GM18505 (cell line): ENCODE data around the gene SNX9.

ENCODE experiments used
- ATAC-seq: cut with Tn5 transposase; IDR thresholded peaks from one replicate; pipeline ENCODE4 v1.9.1; 2021; ENCODE audit not compliant: unreplicated experiment
- POLR2A ChIP-seq: IDR thresholded peaks from 4 replicates; pipeline ENCODE4 v1.6.1; 2011; ENCODE audit warnings: borderline replicate concordance; ENCODE audit not compliant: insufficient read depth, insufficient read length; ENCODE audit errors: extremely low read depth

SNX9 gene

DNA sequence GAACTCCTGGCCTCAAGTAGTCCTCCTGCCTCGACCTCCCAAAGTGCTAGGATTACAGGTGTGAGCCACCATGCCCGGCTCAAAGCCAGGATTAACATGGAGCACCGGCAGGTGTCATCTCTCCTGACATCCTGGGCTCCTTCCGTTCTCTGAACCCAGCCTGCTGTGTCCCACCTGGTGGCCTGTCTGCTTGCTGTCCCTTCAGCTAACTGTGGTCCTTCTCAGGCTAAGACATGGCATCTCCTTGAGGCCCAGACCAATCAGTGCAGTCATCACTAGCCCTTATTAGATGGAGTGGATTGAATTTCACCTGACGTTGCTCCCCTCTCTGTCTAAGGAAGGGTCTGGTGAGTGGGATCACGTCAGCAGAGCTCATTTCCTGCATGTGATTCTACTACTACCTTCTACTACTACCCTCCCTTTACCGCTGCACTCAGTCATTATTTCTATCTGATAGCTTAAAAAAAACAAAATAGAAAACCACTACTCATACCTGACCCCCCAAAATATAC is 130.6 kb downstream of the SNX9 start:
- TF ChIP-seq POLR2A: no peak
- ATAC-seq: no peak

DNA sequence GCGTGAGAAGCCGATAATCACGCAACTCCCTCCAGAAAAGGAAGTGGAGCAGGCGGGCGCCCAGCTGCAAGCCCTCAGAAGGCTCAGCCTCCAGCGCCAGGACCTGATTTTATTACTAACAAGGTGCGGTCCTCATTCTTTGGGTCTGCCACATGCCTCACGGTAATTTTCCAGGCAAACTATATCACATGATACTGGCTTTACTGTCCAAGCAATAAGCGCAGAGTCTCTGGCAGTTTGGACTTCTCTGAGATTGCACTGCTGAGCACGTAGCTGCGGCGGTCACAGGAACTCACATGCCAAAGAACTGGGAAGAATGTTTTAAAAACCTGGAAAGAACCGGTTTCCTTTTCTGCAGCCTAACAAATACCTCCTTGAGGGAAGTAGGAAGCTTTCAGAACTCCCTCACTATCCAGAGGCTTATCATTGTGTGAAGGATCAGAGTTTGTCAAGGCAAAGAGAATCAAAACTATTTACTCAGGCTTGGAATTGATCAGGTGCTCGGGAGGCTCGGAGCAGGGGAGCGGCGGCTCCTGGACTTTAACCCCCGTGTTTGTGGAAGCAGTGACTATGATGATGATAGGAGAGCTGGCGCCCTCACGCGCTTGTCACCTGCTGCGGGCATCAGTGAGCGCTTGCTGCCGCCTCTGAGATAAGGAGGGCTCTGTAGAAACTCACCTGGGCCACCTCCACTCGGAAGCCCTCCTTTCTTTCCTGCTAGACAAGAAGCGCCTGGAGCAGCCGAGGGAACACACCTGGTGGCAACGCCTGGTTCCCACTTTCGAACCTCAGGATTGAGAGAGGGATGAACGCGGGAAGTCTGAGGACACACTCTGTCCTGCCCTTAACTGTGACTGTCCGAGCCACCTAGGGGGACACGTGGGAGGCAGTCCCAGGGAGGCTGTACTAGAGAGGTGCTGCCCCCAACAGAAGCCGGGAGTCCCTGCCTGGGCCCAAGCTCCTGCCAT is 131.4 kb downstream of the SNX9 start:
- TF ChIP-seq POLR2A: no peak
- ATAC-seq: no peak

DNA sequence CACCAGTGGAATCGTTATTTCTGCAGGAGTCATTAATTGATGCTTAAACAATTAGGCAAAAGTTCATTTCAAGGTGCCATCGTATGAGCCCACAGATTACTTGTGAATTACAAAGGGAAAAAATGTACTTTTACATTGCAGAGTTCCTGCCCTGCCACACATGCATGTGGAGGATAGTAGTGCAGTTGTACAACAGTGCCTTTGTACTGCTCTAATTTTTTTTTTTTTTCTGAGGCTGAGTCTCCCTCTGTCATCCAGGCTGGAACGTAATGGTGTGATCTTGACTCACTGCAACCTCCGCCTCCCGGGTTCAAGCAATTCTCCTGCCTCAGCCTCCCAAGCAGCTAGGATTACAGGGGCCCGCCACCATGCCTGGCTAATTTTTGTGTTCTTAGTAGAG is 132.6 kb downstream of the SNX9 start:
- TF ChIP-seq POLR2A: no peak
- ATAC-seq: no peak

DNA sequence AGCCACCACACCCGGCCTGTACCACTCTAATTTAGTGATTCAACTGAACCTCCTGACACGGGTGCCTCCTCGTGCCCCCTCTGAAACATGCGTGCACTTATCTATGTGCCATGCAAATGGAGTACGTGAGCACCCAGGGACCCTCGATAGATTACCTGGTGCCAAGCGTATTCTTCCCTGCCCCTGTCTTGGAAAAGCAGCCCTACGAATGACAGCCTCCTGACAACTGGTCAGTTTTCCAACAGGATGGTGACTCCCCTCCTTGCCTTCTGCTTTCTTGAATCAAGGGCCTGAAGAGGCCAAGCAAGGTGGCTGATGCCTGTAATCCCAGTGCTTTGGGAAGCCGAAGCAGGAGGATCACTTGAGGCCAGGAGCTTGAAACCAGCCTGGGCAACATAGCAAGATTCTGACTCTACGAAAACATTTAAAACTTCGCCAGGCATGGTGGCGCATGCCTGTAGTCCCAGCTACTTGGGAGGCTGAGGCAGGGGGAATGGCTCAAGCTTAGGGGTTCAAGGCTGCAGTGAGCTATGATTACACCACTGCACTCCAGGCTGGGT is 133.2 kb downstream of the SNX9 start:
- TF ChIP-seq POLR2A: no peak
- no peak for ATAC-seq

DNA sequence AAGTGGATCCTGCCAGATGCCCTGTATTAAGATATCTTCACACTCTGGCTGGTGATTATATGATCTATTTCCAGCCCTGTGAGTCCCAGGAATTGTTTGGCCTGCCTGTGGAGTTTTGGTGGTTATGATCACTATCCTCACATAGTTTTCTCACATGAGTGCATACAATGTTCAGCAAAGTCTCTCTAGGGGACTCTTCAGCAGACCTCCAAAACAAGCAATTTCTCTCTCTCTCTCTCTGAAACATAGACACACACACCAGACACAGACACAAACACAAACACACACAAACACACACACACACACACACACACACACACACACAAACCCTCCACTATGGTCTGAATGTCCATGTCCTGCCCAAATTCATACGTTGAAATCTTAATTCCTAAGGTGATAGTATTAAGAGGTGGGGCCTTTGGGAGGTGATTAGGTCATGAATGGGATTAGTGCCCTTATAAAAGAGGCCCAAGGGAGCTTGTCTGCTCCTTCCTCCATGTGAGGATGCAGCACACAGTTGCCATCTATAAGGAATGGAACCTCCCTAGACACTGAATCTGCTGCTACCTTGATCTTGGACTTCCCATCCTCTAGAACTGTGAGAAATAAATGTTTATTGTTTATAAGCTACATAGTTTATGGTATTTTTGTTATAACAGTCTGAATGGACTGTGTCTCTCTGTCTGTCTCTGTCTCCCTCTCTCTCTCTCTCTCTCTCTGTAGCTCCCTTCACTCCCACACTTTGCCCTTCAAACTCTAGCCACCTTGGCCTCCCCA is 136.6 kb downstream of the SNX9 start:
- ATAC-seq: no peak
- no peak for TF ChIP-seq POLR2A

DNA sequence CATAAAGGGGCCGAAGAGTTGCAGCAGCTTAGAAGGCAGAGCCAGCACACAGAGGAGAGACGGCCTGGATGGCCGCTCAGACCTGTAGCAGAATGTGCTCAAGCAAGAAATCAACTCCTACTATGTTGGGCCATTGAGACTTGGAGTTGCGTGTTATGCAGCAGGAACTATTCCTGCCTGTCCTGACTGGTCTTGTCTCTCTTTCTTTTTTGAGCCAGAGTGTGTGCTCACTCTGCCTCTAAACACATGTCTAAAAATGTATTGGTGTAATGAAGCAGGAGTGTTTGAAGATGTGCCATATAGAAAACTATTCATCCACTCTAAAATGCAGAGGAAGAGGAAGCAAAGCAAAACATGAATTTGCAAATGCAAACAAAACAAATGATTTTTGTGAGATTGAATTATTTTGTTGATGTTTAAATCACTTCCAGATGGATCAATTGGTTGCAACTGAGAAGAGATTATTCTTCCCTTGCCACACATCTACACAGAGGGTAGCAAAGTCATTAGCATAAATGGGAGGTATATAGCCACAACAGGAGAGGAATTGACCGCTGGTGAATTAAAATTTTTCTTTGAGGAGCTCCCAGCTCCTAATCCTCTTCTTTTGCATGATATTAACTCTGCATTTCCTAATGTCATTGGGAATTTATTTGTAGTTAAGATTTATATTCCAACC is 138.2 kb downstream of the SNX9 start:
- TF ChIP-seq POLR2A: no peak
- no peak for ATAC-seq

DNA sequence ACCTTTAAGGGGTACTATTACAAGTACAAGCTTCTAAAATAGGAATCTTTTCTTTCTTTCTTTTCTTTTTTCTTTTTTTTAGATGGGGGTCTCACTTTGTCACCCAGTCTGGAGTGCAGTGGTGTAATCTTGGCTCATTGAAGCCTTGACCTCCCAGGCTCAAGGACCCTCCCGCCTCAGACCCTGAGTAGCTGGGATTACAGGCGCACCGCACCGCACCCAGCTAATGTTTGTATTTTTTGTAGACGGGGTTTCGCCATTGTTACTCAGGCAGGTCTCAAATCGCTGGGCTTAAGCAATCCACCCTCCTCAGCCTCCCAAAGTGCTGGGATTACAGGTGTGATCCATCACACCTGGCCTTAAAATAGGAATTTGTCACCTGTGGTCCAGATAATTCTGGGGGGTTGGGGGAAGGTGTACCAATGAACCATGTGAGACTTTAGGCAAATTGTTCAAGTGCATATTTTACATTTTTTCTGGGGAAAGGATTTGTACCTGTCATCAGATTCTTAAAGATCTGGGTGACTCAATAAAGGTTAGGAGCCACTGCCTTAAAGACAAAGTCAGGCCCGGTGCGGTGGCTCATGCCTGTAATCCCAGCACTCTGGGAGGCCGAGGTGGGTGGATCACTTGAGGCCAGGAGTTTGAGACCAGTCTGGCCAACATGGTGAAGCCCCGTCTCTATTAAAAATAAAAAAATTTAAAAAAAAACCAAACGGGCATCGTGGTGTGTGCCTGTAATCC is 139.0 kb downstream of the SNX9 start:
- TF ChIP-seq POLR2A: no peak
- ATAC-seq: no peak

- no peak for TF ChIP-seq POLR2A
- no peak for ATAC-seq
Observed at GRCh38 chr6:157962601-157963302, 139.7 kb downstream of the SNX9 start.

DNA sequence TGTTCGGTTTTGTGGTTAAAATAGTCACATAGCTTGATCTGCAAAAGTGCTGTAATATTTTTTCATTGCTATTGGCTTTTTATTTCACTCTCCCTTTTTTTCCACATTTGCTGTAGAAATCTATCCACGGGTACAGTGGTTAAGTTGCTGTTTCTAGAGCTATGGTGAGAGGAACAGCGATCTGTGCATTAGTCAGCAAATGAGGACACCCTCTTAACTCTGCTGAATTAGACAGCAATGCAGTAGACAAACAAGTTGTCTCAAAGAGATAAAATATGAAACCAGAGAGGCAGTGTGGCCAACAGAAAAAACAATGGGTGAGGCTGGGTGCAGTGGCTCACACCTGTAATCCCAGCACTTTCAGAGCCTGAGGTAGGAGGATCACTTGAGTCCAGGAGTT is 141.1 kb downstream of the SNX9 start:
- no peak for ATAC-seq
- no peak for TF ChIP-seq POLR2A

DNA sequence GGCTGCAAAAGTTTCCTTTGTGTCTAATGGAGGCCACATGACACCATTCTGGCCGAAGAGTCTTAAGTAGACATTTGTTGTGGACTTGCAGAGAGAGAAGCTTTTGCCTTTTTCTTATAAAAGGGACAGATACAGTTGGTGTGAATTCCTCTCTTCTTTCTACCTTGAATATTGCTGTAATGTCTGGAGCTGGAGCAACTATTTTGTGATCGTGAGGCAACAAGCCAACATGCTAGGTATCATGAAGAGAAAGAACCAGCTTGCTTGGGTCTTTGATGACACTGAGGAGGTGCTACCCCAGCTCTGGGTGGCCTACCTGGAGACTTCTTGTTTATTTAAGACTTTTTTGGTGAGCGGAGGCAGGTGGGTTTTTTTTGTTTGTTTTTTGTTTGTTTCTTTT is 142.3 kb downstream of the SNX9 start:
- no peak for TF ChIP-seq POLR2A
- ATAC-seq: no peak

GRCh38 chr6:157966589-157966977 is 143.5 kb downstream of the SNX9 start:
- ATAC-seq: no peak
- TF ChIP-seq POLR2A: no peak

GRCh38 chr6:157967020-157967419 is 144.0 kb downstream of the SNX9 start:
- no peak for ATAC-seq
- no peak for TF ChIP-seq POLR2A
